Measurements from ENCODE around the gene BRD9.
"Not testable (repeated sequence)": the region's sequence is repeated elsewhere in the genome, so short reads cannot be mapped to it uniquely, and the experiment has no call there.

BRD9 gene

DNA sequence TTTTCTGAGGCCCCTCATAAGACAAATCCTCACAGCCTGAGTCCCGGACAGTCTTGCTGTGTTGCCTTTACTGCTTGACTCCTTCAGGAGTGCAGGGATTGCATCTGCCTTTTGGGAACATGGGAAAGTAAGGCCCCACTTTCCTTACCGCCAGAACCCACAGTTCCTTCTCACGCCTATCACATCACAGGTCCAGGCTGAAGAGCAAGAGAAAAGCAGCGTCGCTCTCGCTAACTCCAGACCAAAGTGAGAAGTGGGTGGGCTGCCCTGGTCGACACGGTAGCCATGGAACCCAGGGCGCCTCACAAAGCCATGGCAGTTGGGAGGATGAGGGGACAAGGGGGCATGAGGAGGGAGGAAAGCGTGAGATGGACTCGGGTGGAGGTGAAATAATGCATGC is 33.9 kb downstream of the BRD9 start:
- no peak for DNase-seq (ENCODE audit: low read depth)
- H3K4me3 ChIP-seq (ENCODE audit: low read depth, low read length) = no peak overlapping the region
- TF ChIP-seq, protein P1, sequence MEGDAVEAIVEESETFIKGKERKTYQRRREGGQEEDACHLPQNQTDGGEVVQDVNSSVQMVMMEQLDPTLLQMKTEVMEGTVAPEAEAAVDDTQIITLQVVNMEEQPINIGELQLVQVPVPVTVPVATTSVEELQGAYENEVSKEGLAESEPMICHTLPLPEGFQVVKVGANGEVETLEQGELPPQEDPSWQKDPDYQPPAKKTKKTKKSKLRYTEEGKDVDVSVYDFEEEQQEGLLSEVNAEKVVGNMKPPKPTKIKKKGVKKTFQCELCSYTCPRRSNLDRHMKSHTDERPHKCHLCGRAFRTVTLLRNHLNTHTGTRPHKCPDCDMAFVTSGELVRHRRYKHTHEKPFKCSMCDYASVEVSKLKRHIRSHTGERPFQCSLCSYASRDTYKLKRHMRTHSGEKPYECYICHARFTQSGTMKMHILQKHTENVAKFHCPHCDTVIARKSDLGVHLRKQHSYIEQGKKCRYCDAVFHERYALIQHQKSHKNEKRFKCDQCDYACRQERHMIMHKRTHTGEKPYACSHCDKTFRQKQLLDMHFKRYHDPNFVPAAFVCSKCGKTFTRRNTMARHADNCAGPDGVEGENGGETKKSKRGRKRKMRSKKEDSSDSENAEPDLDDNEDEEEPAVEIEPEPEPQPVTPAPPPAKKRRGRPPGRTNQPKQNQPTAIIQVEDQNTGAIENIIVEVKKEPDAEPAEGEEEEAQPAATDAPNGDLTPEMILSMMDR (IDR thresholded peaks at IDR 0.05; ENCODE audit: control insufficient read depth, extremely low read depth, insufficient read depth) = no peak

DNA sequence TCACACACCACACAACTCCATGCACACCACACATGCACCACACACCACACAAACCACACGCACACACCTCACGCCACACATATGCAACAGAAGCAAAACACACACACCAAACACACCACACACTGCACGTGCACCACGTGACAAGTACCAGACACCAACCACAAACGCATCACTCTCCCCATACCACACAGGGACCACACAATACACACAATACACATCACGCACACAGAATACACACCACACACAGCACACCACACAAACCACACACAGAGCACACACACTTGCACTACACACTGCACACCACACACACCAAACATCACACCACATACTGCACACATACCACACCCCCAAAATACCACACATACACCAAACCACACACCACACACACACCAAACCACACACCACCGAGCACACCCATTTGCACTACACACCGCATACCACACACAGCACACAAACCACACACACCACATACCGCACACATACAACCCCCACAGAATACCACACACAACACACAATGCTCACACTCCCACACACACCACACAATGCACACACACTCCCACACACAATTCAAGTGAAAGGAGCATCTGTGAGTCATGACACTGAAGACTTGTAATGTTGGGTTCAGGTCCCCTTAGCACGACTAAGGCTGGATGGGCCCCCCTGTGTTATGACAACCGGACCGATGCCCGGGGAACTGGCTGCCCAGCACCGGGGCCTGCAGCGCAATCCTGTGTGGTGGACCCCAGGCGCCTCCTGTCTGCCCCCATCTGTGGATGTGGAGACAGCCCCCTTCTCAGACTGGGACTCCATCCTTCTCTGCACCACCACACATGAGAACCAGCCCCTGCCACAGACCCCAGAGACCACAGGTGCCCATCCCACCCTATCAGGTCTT is 35.8 kb downstream of the BRD9 start:
- TF ChIP-seq, protein P1 (IDR thresholded peaks at IDR 0.05; ENCODE audit: control insufficient read depth, extremely low read depth, insufficient read depth) = no peak
- DNase-seq (ENCODE audit: low read depth) = no peak
- H3K4me3 ChIP-seq (ENCODE audit: low read depth, low read length) = no peak overlapping the region

DNA sequence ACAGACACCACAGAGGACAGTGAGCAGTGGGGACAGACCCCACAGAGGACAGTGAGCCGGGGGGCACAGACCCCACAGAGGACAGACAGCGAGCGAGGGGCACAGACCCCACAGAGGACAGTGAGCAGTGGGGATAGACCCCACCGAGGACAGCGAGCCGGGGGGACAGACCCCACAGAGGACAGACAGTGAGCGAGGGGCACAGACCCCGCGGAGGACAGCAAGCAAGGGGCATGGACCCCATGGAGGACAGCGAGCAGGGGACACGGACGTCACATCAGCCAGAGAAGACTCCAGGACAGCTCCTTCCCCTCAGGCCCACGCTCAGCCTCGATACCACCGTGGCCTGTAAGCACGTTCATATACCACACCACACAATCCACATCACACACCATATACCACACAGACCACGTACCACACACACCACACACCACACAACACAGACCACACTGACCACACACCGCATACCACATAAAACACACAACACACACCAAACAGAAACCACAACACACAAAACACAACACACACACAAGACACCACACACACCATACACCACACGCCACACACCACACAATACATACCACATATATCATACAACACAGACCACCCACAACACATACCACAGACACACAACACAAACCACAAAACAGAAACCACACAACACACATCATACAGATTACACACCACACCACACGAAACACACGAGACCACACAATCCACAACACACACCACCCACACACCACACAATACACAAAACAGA is 36.6 kb downstream of the BRD9 start:
- H3K4me3 ChIP-seq (ENCODE audit: low read depth, low read length) = no peak overlapping the region
- DNase-seq (ENCODE audit: low read depth) = no peak
- TF ChIP-seq, protein P1 (IDR thresholded peaks at IDR 0.05; ENCODE audit: control insufficient read depth, extremely low read depth, insufficient read depth) = no peak

DNA sequence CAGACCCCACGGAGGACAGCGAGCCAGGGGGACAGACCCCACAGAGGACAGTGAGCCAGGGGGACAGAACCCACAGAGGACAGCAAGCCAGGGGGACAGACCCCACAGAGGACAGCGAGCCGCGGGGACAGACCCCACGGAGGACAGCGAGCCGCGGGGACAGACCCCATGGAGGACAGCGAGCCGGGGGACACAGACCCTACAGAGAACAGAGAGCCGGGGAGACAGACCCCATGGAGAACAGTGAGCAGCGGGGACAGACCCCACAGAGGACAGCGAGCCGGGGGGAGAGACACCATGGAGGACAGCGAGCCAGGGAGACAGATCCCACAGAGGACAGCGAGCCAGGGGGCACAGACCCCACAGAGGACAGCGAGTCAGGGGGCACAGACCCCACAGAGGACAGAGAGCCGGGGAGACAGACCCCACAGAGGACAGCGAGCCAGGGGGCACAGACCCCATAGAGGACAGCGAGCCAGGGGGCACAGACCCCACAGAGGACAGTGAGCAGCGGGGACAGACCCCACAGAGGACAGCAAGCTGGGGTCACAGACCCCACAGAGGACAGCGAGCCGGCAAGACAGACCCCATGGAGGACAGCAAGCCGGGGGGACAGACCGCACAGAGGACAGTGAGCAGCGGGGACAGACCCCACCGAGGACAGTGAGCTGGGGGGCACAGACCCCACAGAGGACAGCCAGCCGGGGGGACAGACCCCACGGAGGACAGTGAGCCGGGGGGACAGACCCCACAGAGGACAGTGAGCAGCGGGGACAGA is 37.4 kb downstream of the BRD9 start:
- TF ChIP-seq, protein P1 (IDR thresholded peaks at IDR 0.05; ENCODE audit: control insufficient read depth, extremely low read depth, insufficient read depth) = no peak
- no peak for DNase-seq (ENCODE audit: low read depth)
- no peak overlapping the region for H3K4me3 ChIP-seq (ENCODE audit: low read depth, low read length)

DNA sequence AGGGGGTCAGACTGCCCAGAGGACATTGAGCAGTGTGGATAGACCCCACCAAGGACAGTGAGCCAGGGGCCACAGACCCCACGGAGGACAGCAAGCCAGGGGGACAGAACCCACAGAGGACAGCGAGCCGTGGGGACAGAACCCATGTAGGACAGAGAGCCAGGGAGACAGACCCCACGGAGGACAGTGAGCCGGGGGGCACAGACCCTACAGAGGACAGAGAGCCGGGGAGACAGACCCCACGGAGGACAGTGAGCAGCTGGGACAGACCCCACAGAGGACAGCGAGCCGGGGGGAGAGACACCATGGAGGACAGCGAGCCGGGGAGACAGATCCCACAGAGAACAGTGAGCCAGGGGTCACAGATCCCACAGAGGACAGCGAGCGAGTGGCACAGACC is 38.4 kb downstream of the BRD9 start:
- H3K4me3 ChIP-seq (ENCODE audit: low read depth, low read length) = no peak overlapping the region
- no peak for DNase-seq (ENCODE audit: low read depth)
- TF ChIP-seq, protein P1 (IDR thresholded peaks at IDR 0.05; ENCODE audit: control insufficient read depth, extremely low read depth, insufficient read depth) = no peak

DNA sequence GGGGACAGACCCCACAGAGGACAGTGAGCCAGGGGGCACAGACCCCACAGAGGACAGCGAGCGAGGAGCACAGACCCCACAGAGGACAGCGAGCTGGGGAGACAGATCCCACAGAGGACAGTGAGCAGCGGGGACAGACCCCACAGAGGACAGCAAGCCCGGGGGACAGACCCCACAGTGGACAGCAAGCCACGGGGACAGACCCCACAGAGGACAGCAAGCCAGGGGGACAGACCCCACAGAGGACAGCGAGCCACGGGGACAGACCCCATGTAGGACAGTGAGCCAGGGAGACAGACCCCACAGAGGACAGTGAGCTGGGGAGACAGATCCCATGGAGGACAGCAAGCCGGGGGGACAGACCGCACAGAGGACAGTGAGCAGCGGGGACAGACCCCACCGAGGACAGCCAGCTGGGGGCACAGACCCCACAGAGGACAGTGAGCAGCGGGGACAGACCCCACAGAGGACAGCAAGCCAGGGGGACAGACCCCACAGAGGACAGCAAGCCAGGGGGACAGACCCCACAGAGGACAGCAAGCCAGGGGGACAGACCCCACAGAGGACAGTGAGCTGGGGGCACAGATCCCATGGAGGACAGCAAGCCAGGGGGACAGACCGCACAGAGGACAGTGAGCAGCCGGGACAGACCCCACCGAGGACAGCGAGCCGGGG is 39.0 kb downstream of the BRD9 start:
- not testable (repeated sequence) for H3K4me3 ChIP-seq (ENCODE audit: low read depth, low read length); DNase-seq (ENCODE audit: low read depth)

Measured in LNCaP clone FGC (cell line).